Endodermal cell (in vitro differentiated cells): ENCODE measurements around the gene TAS2R4. TPM values are rescaled to one million over a fixed set of nuclear protein-coding genes. Genes with fewer than 3 reads are reported as not detected.
"Not testable (repeated sequence)": the region's sequence is repeated elsewhere in the genome, so short reads cannot be mapped to it uniquely, and the experiment has no call there.

Source experiments
- DNase-seq: peaks from one replicate; pipeline ENCODE4 v3.0.0-alpha.2; 2017
- H3K27ac ChIP-seq: 2 replicates; pipeline ENCODE4 v1.5.1; 2013; ENCODE audit warnings: mild to moderate bottlenecking, low read depth, low read length, moderate library complexity
- H3K27me3 ChIP-seq: 2 replicates; pipeline ENCODE4 v1.6.1; 2013; ENCODE audit warnings: mild to moderate bottlenecking, low read length, moderate library complexity; ENCODE audit not compliant: insufficient read depth, control insufficient read depth, poor library complexity, severe bottlenecking
- H3K36me3 ChIP-seq: 2 replicates; pipeline ENCODE4 v1.7.0; 2013; ENCODE audit warnings: mild to moderate bottlenecking, low read length, moderate library complexity; ENCODE audit not compliant: control insufficient read depth, insufficient read depth
- H3K4me1 ChIP-seq: one replicate; pipeline ENCODE4 v1.7.0; 2013; ENCODE audit warnings: low read length; ENCODE audit not compliant: control insufficient read depth, insufficient read depth
- H3K4me3 ChIP-seq: 2 replicates; pipeline ENCODE4 v1.5.1; 2013; ENCODE audit warnings: mild to moderate bottlenecking, low read length, moderate library complexity
- H3K9ac ChIP-seq: 2 replicates; pipeline ENCODE4 v1.6.1; 2013; ENCODE audit warnings: mild to moderate bottlenecking, low read length, moderate library complexity; ENCODE audit not compliant: poor library complexity, severe bottlenecking; ENCODE audit errors: extremely low read depth
- H3K9me3 ChIP-seq: 2 replicates; pipeline ENCODE4 v1.6.1; 2013; ENCODE audit warnings: mild to moderate bottlenecking, low read length, moderate library complexity; ENCODE audit not compliant: control insufficient read depth
- H3K27ac Mint-ChIP-seq: 2 replicates; pipeline ENCODE4 v1.8.0; 2020; ENCODE audit warnings: mixed read lengths
- H3K27me3 Mint-ChIP-seq: 2 replicates; pipeline ENCODE4 v1.8.0; 2021; ENCODE audit warnings: mild to moderate bottlenecking, mixed read lengths; ENCODE audit not compliant: insufficient read depth
- H3K36me3 Mint-ChIP-seq: 2 replicates; pipeline ENCODE4 v1.8.0; 2020; ENCODE audit warnings: low read depth, mixed read lengths
- H3K4me1 Mint-ChIP-seq: 2 replicates; pipeline ENCODE4 v1.8.0; 2020; ENCODE audit warnings: mixed read lengths
- H3K4me3 Mint-ChIP-seq: 2 replicates; pipeline ENCODE4 v1.8.0; 2020; ENCODE audit warnings: mild to moderate bottlenecking, moderate library complexity, mixed read lengths
- H3K9me3 Mint-ChIP-seq: 2 replicates; pipeline ENCODE4 v1.8.0; 2020; ENCODE audit warnings: mild to moderate bottlenecking, mixed read lengths
- CTCF ChIP-seq: fragments of 200-600 bp; sonication (generic); conservative IDR thresholded peaks from 2 replicates; pipeline ENCODE4 v1.5.0; 2021; ENCODE audit warnings: antibody characterized with exemption, mild to moderate bottlenecking
- WGBS, 2 experiments: methylation state at CpG; one replicate each; pipeline versions ENCODE4 v1.1.5 to v1.1.7; 2013; ENCODE audit warnings: missing lambda C conversion rate in 2 of 2, mixed read lengths in 1 of 2; ENCODE audit not compliant: insufficient coverage in 1 of 2, insufficient read length in 1 of 2; 5-methylcytosine and 5-hydroxymethylcytosine counted together
- total RNA-seq, 2 donors: library from RNA; stranded (reverse); fragmentation: NEBNext Ultra II Directional in 1 of 2; extraction: Animal tissue kit (Norgen Biotek cat#: 25700) in 1 of 2; gene quantifications; 2 replicates in 1 of 2; 3 replicates in 1 of 2; pipeline ENCODE4 v1.2.1, GENCODE V29; 2021

The TAS2R4 gene
- total RNA-seq, 2 donors from 2014 or later, result 2.3 to 2.5 TPM

- H3K4me1 Mint-ChIP-seq, result no peaks in the 10 kb centered on the region
- no peak within 1 kb of the TSS for H3K4me3 ChIP-seq
- peaks cover 65% of the 10 kb centered on the region for H3K36me3 Mint-ChIP-seq
- no peaks in the 10 kb centered on the region for H3K4me1 ChIP-seq
- 95 to 100% methylated on average over 2 to 3 of the region's 3 CpGs for WGBS, 2 experiments
- no peaks in the 10 kb centered on the region for H3K27me3 ChIP-seq
- H3K9me3 Mint-ChIP-seq, result peaks cover 2% of the 10 kb centered on the region
- H3K4me3 Mint-ChIP-seq, result no peak within 1 kb of the TSS
- H3K9ac ChIP-seq, result no peak within 1 kb of the TSS
- H3K9me3 ChIP-seq, result peaks cover 7% of the 10 kb centered on the region
- DNase-seq, result no peak
- no peaks in the 10 kb centered on the region for H3K27me3 Mint-ChIP-seq
- TF ChIP-seq CTCF, result no peak
- H3K36me3 ChIP-seq, result peaks cover 45% of the 10 kb centered on the region
- no peak within 1 kb of the TSS for H3K27ac Mint-ChIP-seq
- no peak within 1 kb of the TSS for H3K27ac ChIP-seq
These were observed 12.7 kb upstream of the TAS2R4 start, which contains the start of gene TAS2R3 for GRCh38 chr7:141763797-141764196. Gene TAS2R3 (plus strand): TSS chr7:141764097. CDS start chr7:141764159, 62 bp downstream.

DNA sequence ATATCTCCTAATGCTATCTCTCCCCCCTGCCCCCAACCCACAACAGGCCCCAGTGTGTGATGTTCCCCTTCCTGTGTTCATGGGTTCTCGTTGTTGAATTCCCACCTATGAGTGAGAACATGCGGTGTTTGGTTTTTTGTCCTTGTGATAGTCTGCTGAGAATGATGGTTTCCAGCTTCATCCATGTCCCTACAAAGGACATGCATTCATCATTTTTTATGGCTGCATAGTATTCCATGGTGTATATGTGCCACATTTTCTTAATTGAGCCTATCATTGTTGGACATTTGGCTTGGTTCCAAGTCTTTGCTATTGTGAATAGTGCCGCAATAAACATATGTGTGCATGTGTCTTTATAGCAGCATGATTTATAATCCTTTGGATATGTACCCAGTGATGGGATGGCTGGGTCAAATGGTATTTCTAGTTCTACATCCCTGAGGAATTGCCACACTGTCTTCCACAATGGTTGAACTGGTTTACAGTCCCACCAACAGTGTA is 6.3 kb upstream of the TAS2R4 start:
- not testable (repeated sequence) for H3K4me1 Mint-ChIP-seq, H3K27me3 ChIP-seq, H3K27ac ChIP-seq, H3K9me3 ChIP-seq, H3K4me1 ChIP-seq, H3K27me3 Mint-ChIP-seq, H3K27ac Mint-ChIP-seq, H3K4me3 Mint-ChIP-seq, H3K4me3 ChIP-seq, H3K36me3 ChIP-seq, DNase-seq, H3K9ac ChIP-seq
- H3K36me3 Mint-ChIP-seq, result peaks cover 53% of the 10 kb centered on the region
- 80 to 96% methylated on average over 1 to 2 of the region's 3 CpGs for WGBS, 2 experiments
- H3K9me3 Mint-ChIP-seq, result peaks cover 37% of the 10 kb centered on the region

- H3K9me3 ChIP-seq, result no peaks in the 10 kb centered on the region
- Mint-ChIP-seq H3K4me1 (no peaks in the 10 kb centered on the region), H3K27ac (no peak overlapping the region), H3K27me3 (no peaks in the 10 kb centered on the region), H3K4me3 (no peak overlapping the region), H3K9me3 (no peaks in the 10 kb centered on the region), H3K36me3 (peaks cover 28% of the 10 kb centered on the region)
- peak; percentile 91 for TF ChIP-seq CTCF
- no peak overlapping the region for H3K27ac ChIP-seq
- no peaks in the 10 kb centered on the region for H3K4me1 ChIP-seq
- peaks cover 20% of the 10 kb centered on the region for H3K36me3 ChIP-seq
- H3K9ac ChIP-seq, result no peak overlapping the region
- no peak overlapping the region for H3K4me3 ChIP-seq
- no peaks in the 10 kb centered on the region for H3K27me3 ChIP-seq
- peak; percentile 51 for DNase-seq
- WGBS, 2 experiments, result 76 to 82% methylated on average over 8 to 13 of the region's 13 CpGs
These were observed 9.5 kb downstream of the TAS2R4 start for GRCh38 chr7:141785706-141786552.
